Esophagus squamous epithelium (tissue), 4 donors: ENCODE results near the gene CCDC27.

Source experiments
- POLR2A ChIP-seq, 4 donors: fragments of 450-650 bp; IDR thresholded peaks; one replicate each; pipeline ENCODE4 v1.6.1; 2017; ENCODE audit warnings: antibody characterized with exemption in 4 of 4, mild to moderate bottlenecking in 4 of 4, moderate library complexity in 3 of 4
- TF ChIP-seq, protein P1 (sequence below), 6 experiments: fragments of 450-650 bp in 4 of 6; fragments of 200-600 bp in 2 of 6; sonication (generic) in 2 of 6; IDR thresholded peaks; one replicate each; pipeline ENCODE4 v1.5.1; 2016 to 2019; ENCODE audit warnings: antibody characterized with exemption in 6 of 6, mild to moderate bottlenecking in 4 of 6, moderate library complexity in 4 of 6

DNA sequence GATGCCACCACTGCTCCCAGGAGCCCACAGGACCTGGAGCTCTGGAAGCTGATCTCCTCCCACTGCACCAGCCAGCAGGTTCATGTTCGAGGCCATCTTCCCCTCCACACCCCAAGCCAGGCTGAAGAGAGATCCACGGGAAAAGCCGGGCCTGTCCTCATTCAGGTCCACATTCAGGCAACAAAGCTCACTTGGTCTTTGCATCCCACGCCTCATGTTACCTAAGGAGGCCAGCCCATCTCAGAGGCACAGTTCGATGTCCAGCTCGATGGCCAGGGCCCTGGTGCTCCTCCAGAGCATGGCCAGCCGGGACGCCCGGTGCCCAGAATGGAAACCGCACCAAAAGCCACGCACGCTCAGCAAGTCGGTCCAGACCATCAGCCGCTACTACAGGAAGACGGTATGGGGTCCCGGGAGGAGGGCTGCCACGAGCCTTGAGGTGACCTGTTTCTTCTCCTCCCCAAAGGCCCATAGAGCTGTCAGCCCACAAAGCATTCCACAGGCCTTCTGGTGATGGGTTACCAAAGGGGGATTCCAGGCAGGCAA lies at the start of gene CCDC27:
- TF ChIP-seq, protein P1, sequence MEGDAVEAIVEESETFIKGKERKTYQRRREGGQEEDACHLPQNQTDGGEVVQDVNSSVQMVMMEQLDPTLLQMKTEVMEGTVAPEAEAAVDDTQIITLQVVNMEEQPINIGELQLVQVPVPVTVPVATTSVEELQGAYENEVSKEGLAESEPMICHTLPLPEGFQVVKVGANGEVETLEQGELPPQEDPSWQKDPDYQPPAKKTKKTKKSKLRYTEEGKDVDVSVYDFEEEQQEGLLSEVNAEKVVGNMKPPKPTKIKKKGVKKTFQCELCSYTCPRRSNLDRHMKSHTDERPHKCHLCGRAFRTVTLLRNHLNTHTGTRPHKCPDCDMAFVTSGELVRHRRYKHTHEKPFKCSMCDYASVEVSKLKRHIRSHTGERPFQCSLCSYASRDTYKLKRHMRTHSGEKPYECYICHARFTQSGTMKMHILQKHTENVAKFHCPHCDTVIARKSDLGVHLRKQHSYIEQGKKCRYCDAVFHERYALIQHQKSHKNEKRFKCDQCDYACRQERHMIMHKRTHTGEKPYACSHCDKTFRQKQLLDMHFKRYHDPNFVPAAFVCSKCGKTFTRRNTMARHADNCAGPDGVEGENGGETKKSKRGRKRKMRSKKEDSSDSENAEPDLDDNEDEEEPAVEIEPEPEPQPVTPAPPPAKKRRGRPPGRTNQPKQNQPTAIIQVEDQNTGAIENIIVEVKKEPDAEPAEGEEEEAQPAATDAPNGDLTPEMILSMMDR (IDR thresholded peaks at IDR 0.05), result no peak
- TF ChIP-seq POLR2A (IDR thresholded peaks at IDR 0.05), result no peak
